HG03520 (cell line): ENCODE results near the gene PLD3.
A peak's percentile ranks its signal among the peaks of the same experiment; 100 is the strongest.

Experiments
- ATAC-seq: cut with Tn5 transposase; IDR thresholded peaks from one replicate; pipeline ENCODE4 v1.9.1; 2021; ENCODE audit warnings: mild to moderate bottlenecking, moderate library complexity; ENCODE audit not compliant: unreplicated experiment

PLD3 gene

GRCh38 chr19:40348125-40348913 lies at the start of gene PLD3, which contains the start of gene C19orf47:
PLD3 (plus strand) TSS chr19:40348695; CDS start chr19:40366484, 17,789 bp downstream.
C19orf47 (minus strand) TSS chr19:40348397; CDS start chr19:40341857, 6,540 bp downstream.
- ATAC-seq = peak; percentile 87

- no peak for ATAC-seq
Observed at GRCh38 chr19:40300668-40301067, 47.8 kb upstream of the PLD3 start.

GRCh38 chr19:40302224-40303011 lies 46.1 kb upstream of the PLD3 start:
- no peak for ATAC-seq

- no peak for ATAC-seq
Observed at GRCh38 chr19:40303765-40304164, 44.7 kb upstream of the PLD3 start.

- ATAC-seq = no peak
Observed at GRCh38 chr19:40304306-40304705, 44.2 kb upstream of the PLD3 start.

GRCh38 chr19:40305403-40305802 lies 43.1 kb upstream of the PLD3 start:
- no peak for ATAC-seq

- ATAC-seq = no peak
Observed at GRCh38 chr19:40309666-40310065, 38.8 kb upstream of the PLD3 start.

GRCh38 chr19:40312533-40312932 lies 36.0 kb upstream of the PLD3 start:
- no peak for ATAC-seq

GRCh38 chr19:40313229-40313983 lies 35.1 kb upstream of the PLD3 start:
- no peak for ATAC-seq

GRCh38 chr19:40314656-40315055 lies 33.8 kb upstream of the PLD3 start:
- no peak for ATAC-seq

GRCh38 chr19:40315812-40316470 lies 32.6 kb upstream of the PLD3 start:
- no peak for ATAC-seq

- no peak for ATAC-seq
Observed at GRCh38 chr19:40317338-40317737, 31.2 kb upstream of the PLD3 start.

GRCh38 chr19:40320558-40320935 lies 27.9 kb upstream of the PLD3 start:
- no peak for ATAC-seq

GRCh38 chr19:40321076-40321475 lies 27.4 kb upstream of the PLD3 start:
- no peak for ATAC-seq

- no peak for ATAC-seq
Observed at GRCh38 chr19:40321566-40322270, 26.8 kb upstream of the PLD3 start.

GRCh38 chr19:40322271-40322610 lies 26.3 kb upstream of the PLD3 start:
- no peak for ATAC-seq

GRCh38 chr19:40322951-40323615 lies 25.4 kb upstream of the PLD3 start:
- no peak for ATAC-seq

GRCh38 chr19:40323705-40324104 lies 24.8 kb upstream of the PLD3 start:
- no peak for ATAC-seq

- ATAC-seq = no peak
Observed at GRCh38 chr19:40326201-40326600, 22.3 kb upstream of the PLD3 start.

GRCh38 chr19:40331052-40331451 lies 17.4 kb upstream of the PLD3 start:
- ATAC-seq = no peak
